Fibroblast of peridontal ligament (primary cell): ENCODE results near the gene SEMA4G.
"Not testable (repeated sequence)": the region's sequence is repeated elsewhere in the genome, so short reads cannot be mapped to it uniquely, and the experiment has no call there.

Experiments
- DNase-seq: peaks from one replicate; pipeline ENCODE4 v3.0.0-alpha.2; 2010; ENCODE audit errors: extremely low read depth

SEMA4G gene

GRCh38 chr10:100970076-100970913 is 991 bp downstream of the SEMA4G start:
- DNase-seq: no peak

GRCh38 chr10:100970914-100971811 is 1.9 kb downstream of the SEMA4G start:
- no peak for DNase-seq

- no peak for DNase-seq
Measured at GRCh38 chr10:100972115-100972903, 3.0 kb downstream of the SEMA4G start.

DNA sequence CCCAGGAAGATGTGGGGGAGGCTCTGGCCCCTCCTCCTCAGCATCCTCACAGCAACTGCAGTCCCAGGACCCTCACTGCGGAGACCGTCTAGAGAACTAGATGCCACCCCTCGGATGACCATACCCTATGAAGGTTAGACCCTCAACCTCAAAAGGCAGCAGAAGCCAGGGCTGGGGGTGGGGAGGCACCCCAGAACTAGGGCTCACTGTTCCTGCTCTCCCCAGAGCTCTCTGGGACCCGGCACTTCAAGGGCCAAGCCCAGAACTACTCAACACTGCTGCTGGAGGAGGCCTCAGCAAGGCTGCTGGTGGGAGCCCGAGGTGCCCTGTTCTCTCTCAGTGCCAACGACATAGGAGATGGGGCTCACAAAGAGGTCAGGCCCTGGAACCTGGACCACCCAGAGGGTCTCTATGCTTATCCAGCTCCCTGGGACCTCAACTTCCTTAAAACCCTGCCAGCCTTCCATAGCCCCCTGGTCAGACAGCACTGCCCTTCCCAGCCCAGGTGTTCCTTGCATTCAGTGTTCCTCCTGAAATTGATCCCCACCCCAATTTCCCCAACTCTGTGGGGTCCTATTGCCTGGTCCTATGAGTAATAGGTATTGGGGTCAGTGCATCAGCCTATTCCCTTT is 3.7 kb downstream of the SEMA4G start:
- DNase-seq: no peak

GRCh38 chr10:100975397-100975796 is 6.1 kb downstream of the SEMA4G start:
- DNase-seq: not testable (repeated sequence)

DNA sequence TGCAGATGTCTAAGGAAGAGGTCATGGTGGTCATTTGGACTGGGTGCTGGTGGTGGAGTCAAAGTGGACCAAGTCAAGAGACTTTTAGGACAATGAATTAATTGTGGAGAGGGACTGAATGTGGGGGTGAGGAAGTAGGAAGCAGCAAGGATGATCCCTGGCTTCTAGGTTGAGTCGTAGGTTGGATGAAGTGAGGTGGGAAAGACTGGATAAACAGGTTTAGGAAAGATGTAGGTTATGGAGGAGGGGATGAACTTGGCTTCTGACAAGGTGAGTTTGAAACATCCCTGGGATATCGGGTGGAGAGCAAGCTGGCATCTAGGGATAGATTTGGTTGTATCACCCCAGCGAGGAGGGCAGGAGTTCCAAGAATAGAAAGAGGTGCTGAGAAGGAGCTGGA is 7.6 kb downstream of the SEMA4G start:
- no peak for DNase-seq

DNA sequence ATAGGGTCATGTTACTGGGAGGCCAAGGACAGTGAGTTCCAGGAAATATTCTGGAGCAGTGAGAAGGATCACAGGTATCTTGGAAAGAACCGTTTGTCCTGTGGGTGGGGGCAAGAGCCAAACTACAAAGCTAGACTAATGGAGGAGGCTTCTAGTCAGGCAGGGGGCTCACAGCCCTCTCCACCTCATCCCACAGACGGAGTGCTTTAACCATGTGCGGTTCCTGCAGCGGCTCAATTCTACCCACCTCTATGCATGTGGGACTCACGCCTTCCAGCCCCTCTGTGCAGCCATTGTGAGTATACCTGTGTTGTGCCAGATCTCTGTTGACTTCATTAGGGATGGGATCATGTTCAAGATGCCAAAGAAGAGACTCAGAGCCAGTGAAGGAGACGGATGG is 8.1 kb downstream of the SEMA4G start:
- DNase-seq: no peak

GRCh38 chr10:100978121-100978900 is 9.0 kb downstream of the SEMA4G start:
- no peak for DNase-seq

DNA sequence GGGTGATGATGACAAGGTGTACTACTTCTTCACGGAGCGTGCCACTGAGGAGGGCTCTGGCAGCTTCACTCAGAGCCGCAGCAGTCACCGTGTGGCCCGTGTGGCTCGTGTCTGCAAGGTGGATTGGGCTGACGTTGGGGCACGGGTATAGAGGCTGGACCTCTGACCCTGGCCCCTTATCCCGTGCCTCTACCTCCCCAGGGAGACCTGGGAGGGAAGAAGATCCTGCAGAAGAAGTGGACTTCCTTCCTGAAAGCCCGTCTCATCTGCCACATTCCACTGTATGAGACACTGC is 9.5 kb downstream of the SEMA4G start:
- no peak for DNase-seq

DNA sequence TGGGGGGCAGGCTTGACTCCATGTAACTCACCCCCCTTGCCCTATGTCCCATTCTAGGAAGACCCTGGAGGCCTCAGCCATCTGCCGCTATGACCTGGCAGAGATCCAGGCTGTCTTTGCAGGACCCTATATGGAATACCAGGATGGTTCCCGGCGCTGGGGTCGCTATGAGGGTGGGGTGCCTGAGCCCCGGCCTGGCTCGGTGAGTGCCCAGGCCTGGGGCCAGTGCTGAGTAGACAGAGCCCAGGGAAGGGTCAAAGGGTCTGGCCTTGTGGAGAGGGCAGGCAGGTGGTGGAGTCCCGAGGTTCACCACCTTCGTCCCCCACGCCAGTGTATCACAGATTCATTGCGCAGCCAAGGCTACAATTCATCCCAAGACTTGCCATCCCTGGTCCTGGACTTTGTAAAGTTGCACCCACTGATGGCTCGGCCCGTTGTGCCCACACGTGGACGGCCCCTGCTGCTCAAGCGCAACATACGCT is 10.5 kb downstream of the SEMA4G start:
- no peak for DNase-seq

- no peak for DNase-seq
Measured at GRCh38 chr10:100980311-100980710, 11.0 kb downstream of the SEMA4G start.

DNA sequence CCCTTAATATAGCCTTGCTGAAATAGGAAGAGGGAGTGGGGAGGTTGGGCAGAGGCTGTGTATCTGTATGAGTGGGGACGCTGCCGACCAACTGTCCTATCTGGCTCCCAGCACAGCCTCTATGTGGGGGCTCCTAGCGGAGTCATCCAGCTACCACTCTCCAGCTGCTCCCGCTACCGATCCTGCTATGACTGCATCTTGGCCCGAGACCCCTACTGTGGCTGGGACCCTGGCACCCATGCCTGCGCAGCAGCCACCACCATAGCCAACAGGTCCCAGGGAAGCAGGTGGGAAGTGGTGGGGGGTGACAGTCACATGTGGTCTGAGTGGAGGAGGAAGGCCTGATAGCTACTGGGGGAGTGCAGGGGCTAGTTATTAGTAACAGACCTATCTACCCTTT is 11.4 kb downstream of the SEMA4G start:
- no peak for DNase-seq

DNA sequence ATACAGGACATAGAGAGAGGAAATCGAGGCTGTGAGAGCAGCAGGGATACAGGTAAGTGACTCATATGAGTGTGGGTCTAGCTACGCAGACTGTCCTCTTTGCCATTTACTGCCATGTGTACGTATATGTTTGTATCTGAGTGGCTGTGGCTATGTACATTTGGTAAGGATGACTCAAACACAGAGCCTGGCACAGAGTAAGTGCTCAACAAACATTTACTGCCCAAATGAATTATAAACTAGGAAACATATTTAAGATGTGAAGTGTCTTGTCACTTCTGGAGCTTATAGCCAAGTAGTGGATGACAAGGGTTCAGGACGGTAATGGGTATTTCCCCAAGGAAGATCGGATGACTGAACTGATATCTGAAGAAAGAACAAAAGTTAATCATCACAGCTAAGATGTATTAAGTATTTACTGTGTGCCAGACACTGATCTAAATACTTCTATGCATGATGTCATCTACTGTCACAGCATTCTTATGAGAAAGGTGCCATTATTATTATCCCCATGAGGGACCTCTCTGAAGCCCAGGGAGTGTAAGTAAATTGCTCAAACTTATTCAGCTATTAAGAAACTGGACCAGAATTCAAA is 12.0 kb downstream of the SEMA4G start:
- DNase-seq: no peak

DNA sequence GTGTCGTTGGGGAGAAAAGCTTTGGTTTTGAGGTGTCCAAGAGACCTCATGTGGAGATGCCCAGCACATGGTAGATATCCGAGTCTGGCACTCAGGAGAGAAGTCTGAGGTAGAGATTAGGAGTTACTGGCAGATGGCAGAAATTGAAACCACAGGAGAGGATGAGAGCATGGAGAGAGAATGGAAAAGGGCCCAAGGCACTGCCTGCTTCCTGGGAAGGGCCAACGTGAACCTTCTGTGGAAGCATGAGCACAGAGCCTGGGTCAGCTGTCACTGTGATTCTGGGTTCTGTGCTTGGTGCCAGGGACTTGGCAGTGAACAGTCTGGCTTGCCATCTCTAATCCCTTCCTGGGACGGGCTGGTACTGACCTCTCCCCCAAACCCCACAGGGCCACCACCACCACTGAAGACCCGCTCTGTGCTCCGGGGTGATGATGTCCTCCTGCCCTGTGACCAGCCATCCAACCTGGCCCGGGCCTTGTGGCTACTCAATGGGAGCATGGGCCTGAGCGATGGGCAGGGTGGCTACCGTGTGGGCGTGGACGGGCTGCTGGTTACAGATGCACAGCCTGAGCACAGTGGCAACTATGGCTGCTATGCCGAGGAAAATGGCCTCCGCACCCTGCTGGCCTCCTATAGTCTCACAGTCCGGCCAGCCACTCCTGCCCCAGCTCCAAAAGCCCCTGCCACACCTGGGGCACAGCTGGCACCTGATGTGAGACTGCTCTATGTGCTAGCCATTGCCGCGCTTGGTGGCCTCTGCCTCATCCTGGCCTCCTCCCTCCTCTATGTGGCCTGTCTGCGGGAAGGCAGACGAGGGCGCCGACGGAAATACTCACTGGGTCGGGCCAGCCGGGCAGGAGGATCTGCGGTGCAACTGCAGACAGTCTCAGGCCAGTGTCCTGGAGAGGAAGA is 13.9 kb downstream of the SEMA4G start:
- DNase-seq: no peak

DNA sequence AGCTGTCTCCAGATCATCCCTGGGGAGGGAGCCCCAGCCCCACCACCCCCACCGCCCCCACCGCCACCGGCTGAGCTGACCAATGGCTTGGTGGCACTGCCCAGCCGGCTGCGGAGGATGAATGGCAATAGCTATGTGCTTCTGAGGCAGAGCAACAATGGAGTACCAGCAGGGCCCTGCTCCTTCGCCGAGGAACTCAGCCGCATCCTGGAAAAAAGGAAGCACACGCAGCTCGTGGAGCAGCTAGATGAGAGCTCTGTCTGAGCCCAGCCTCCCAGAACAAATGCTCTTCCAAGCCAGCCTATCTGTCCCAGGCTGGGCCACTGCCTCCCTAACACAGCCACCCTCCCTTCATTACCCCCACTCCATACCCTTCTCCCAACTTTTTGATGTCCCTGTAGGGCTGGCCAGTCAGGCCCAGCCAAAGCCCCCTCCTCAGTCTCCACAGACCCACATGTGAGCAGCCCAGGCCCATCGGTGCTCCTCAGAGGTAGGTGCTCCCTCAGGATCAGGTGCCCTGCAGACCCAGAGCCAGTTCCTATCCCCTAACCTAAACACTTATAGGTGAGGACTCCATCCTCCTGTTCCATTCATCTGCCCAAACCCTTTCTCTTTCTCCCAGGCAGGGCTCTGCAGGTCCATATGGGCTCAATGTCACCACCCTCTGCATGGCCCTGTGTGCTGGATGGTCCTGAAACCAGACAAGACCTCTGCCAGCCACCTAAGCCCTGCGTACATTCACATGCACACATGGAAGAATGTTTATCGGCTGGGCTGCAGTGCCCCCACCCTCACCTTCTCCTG is 14.8 kb downstream of the SEMA4G start:
- no peak for DNase-seq

DNA sequence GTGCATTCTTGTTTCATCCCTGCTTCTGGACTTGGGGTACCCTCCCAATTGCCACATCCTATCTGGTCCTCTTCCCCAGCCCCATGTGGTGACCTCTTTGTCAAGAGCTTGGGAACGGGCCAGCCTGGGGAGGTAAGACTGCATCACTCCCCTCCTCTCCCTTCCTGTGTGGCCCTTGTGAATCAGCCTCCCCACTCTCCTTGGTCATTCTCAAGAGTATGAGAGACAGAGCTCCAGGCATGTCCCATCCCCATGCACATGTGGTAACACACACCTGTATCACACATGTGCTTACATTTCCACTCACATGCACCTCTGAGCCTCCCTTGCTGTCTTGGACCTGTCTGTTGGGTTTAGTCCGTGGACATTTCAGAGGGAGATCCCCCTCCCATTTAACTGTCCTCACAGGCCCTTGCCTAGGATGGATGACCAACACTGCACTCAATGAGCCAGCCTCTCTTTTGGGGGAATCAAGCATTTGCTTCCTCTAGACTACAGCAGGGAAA is 15.4 kb downstream of the SEMA4G start:
- no peak for DNase-seq

GRCh38 chr10:100985336-100985735 is 16.0 kb downstream of the SEMA4G start:
- no peak for DNase-seq

- DNase-seq: no peak
Measured at GRCh38 chr10:100986623-100986951, 17.3 kb downstream of the SEMA4G start.
